Neutrophil (primary cell): Measurements from ENCODE around the gene KRT32.

Source experiments
- H3K27ac ChIP-seq: fragments of 200-600 bp; sonication (generic); 2 replicates; pipeline ENCODE4 v1.5.1; 2016; ENCODE audit warnings: mild to moderate bottlenecking, moderate library complexity
- H3K27me3 ChIP-seq: fragments of 200-600 bp; sonication (generic); 2 replicates; pipeline ENCODE4 v1.6.0; 2016; ENCODE audit warnings: mild to moderate bottlenecking
- H3K36me3 ChIP-seq: fragments of 200-600 bp; sonication (generic); 2 replicates; pipeline ENCODE4 v1.5.1; 2017
- H3K4me1 ChIP-seq, 2 experiments: fragments of 200-600 bp in 1 of 2; sonication (generic) in 1 of 2; 1 replicate in 1 of 2; 2 replicates in 1 of 2; pipeline versions ENCODE4 v1.5.1 to v1.6.1; 2013 to 2016; ENCODE audit warnings: low read depth in 1 of 2, low read length in 1 of 2, mild to moderate bottlenecking in 1 of 2, moderate library complexity in 1 of 2; ENCODE audit not compliant: control insufficient read depth in 1 of 2, insufficient read depth in 1 of 2
- H3K4me3 ChIP-seq, 2 experiments: fragments of 200-600 bp in 1 of 2; sonication (generic) in 1 of 2; 1 replicate in 1 of 2; 2 replicates in 1 of 2; pipeline ENCODE4 v1.5.1; 2013 to 2016; ENCODE audit warnings: low read depth in 1 of 2, low read length in 1 of 2, mild to moderate bottlenecking in 1 of 2, moderate library complexity in 1 of 2
- H3K9me3 ChIP-seq: fragments of 200-600 bp; sonication (generic); 2 replicates; pipeline ENCODE4 v1.5.1; 2016
- TF ChIP-seq, protein P1 (sequence below): fragments of 200-600 bp; sonication (generic); IDR thresholded peaks from 2 replicates; pipeline ENCODE4 v1.5.1; 2016; ENCODE audit warnings: antibody characterized with exemption

Gene KRT32

DNA sequence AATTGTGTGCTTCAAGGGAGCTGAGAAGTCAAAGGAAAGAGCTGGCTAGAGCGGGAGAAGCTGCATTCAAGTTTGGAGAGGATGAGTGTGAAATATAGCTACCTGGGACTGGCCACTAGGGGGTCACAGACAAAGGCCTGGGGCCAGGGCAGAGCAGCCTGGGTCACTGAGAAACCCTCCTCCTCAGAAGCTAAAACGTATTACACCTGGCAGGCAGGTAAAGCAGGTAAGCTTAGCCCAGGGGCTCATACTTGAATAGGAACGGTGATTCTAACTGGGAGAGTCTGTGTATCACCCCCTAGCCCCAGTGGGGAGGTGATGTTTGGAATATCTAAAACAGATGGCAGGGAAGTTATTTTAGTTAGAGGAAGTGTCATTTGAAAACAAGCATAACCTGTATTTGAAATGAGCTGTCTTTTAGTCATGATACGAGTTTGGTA lies 49.6 kb downstream of the KRT32 start:
- Histone ChIP-seq H3K27ac (no peak overlapping the region), H3K4me1 (no peaks in the 10 kb centered on the region), H3K9me3 (no peaks in the 10 kb centered on the region), H3K4me3 (no peak overlapping the region), H3K27me3 (peaks cover 20% of the 10 kb centered on the region), H3K36me3 (no peaks in the 10 kb centered on the region)
- TF ChIP-seq, protein P1, sequence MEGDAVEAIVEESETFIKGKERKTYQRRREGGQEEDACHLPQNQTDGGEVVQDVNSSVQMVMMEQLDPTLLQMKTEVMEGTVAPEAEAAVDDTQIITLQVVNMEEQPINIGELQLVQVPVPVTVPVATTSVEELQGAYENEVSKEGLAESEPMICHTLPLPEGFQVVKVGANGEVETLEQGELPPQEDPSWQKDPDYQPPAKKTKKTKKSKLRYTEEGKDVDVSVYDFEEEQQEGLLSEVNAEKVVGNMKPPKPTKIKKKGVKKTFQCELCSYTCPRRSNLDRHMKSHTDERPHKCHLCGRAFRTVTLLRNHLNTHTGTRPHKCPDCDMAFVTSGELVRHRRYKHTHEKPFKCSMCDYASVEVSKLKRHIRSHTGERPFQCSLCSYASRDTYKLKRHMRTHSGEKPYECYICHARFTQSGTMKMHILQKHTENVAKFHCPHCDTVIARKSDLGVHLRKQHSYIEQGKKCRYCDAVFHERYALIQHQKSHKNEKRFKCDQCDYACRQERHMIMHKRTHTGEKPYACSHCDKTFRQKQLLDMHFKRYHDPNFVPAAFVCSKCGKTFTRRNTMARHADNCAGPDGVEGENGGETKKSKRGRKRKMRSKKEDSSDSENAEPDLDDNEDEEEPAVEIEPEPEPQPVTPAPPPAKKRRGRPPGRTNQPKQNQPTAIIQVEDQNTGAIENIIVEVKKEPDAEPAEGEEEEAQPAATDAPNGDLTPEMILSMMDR, result no peak

DNA sequence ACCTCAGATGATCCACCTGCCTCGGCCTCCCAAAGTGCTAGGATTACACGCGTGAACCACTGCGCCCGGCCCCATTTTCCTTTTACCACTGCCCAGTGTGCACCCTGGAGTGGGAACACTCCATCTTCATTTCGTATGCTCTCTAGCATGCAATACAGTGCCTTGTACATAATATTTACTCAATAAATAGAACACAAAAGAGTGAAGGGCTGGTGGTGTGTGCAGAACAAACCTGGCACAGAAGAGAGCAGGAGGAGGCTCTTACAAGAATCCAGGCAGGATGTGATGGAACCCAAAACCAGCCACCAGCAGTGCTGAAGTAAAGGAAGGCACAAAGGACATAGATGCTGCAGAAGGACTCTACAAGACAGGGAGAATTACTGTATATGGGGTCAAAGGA lies 50.1 kb downstream of the KRT32 start:
- H3K4me1 ChIP-seq, result no peaks in the 10 kb centered on the region
- TF ChIP-seq, protein P1, result no peak
- no peak overlapping the region for H3K4me3 ChIP-seq
- no peaks in the 10 kb centered on the region for H3K36me3 ChIP-seq
- no peak overlapping the region for H3K27ac ChIP-seq
- no peaks in the 10 kb centered on the region for H3K9me3 ChIP-seq
- H3K27me3 ChIP-seq, result peaks cover 19% of the 10 kb centered on the region

DNA sequence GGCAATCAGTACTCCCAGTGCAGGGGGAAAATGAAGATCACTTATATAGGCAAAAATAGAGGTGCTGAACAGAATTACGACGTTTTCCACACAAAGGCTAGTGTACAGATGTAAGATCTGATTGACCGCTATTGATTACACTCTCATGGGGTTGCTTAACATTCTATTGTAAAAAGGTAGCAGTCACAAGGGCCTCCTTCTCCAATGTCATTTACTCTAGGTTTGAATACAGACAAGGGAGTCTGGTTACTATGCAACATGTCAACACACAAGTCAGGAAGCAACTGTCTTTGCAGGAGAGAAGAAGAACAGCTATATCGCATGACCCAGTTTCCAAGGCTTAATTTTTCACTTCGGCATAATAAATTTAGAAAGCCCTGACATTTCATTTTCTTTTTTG lies 50.7 kb downstream of the KRT32 start:
- Histone ChIP-seq H3K27me3 (peaks cover 17% of the 10 kb centered on the region), H3K4me1 (no peaks in the 10 kb centered on the region), H3K27ac (no peak overlapping the region), H3K9me3 (no peaks in the 10 kb centered on the region), H3K4me3 (no peak overlapping the region), H3K36me3 (no peaks in the 10 kb centered on the region)
- TF ChIP-seq, protein P1, result no peak

DNA sequence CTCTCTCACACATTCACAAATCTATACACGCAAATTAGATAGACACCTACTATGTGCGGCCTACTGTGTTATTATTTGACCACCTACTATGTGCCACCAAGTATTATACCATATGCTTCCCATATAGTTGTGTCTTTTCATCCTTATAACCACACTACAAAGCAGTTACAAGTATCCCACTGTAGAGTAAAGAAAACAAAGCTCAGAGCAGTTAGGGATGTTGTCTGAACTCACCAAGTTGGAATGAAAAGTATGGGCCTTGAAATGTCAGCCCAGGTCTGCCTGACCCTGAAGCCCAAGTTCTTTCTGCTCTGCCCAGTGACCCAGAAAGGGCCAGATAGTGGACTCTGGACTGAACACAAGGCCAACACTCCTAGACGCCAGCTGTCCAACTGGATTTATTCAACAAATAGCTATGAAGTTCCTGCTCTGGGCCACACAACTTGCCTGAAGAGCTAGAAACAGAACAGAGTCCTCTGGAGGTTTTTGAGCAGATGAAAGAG lies 51.3 kb downstream of the KRT32 start:
- Histone ChIP-seq H3K9me3 (no peaks in the 10 kb centered on the region), H3K27ac (no peak overlapping the region), H3K4me1 (no peaks in the 10 kb centered on the region), H3K4me3 (no peak overlapping the region), H3K36me3 (no peaks in the 10 kb centered on the region), H3K27me3 (peaks cover 15% of the 10 kb centered on the region)
- TF ChIP-seq, protein P1, result no peak

DNA sequence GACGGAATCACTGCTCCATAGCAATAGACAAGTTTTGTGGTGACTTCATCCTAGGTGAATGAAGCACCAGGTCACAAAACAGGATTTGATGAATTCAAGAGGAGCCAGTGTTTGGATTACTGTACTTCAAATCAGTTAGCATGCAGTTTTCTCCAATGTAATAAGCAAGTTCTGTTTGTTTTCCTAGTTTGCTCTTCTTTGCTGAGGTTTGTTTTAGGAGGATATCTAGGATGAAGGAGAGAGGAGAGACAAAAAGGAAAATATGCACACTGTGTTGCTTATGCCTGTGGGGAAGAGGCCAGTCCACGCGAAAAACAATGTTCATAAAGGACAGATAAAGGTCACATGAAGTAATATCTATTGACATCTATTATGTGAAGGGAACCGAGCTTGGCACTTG lies 51.8 kb downstream of the KRT32 start:
- H3K4me3 ChIP-seq, result no peak overlapping the region
- H3K9me3 ChIP-seq, result no peaks in the 10 kb centered on the region
- TF ChIP-seq, protein P1, result no peak
- no peaks in the 10 kb centered on the region for H3K4me1 ChIP-seq
- no peaks in the 10 kb centered on the region for H3K36me3 ChIP-seq
- H3K27ac ChIP-seq, result no peak overlapping the region
- H3K27me3 ChIP-seq, result peaks cover 11% of the 10 kb centered on the region

DNA sequence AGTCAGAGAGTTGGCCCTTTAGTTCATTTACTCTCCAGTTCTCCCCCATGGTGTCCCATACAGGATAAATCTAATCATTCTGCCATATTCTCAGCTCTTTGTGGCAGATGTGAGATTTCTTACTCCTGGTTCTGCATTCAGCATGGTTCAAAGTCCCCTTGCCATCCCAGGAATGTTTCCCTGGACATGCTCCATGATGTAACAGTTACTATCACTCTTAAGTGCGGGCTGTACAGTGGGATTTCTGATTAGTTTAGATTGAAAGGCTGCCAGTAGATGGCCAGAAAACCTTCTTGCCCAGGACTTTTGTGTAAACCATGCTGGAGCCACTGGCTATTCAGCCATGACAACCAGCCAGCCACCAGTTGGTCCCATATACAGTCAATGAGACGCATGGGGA lies 53.2 kb downstream of the KRT32 start:
- Histone ChIP-seq H3K36me3 (no peaks in the 10 kb centered on the region), H3K4me1 (no peaks in the 10 kb centered on the region), H3K27me3 (peaks cover 11% of the 10 kb centered on the region), H3K27ac (no peak overlapping the region), H3K4me3 (no peak overlapping the region), H3K9me3 (no peaks in the 10 kb centered on the region)
- TF ChIP-seq, protein P1, result no peak
